GM21367 (cell line): Measurements from ENCODE around the gene ADCK1.
"Not testable (repeated sequence)": the region's sequence is repeated elsewhere in the genome, so short reads cannot be mapped to it uniquely, and the experiment has no call there.

ENCODE experiments used
- ATAC-seq: cut with Tn5 transposase; IDR thresholded peaks from one replicate; pipeline ENCODE4 v1.9.1; 2021; ENCODE audit not compliant: unreplicated experiment

The ADCK1 gene

DNA sequence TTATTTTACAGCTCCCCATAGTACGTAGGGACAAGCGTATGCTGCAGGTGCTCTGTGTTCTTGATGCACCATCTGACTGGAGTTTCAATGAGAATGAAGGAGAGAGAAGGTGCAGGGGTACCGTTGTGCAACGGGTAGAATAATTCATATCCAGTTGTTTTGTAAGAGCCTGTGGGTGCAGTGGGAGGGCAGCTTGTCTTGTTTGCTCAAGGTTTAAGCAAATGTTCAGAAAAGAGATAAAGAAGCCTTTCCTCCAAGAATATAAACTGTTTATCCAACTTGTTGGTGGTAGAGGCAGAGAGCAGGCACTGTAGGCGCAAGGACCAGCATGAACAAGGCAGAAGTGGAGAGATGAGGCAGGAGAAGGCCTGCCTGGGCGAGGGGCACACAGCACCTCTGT is 64.2 kb downstream of the ADCK1 start:
- no peak for ATAC-seq

DNA sequence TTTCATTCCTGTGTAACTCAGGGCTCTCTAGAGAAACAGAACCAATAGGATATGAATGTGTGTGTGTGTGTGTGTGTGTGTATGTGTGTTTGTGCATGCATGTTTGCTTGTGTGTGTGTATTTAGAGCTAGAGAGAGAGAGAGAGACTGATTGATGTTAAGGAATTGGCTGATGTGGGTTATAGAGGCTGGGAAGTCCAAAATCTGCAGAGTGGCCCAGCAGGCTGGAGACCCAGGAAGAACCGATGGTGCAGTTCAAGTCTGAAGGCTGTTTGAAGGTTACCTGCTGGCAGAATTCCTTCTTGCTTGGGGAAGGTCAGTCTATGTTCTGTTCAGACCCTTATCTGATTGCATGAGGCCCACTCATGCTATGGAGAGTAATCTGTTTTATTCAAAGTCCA is 64.7 kb downstream of the ADCK1 start:
- no peak for ATAC-seq

DNA sequence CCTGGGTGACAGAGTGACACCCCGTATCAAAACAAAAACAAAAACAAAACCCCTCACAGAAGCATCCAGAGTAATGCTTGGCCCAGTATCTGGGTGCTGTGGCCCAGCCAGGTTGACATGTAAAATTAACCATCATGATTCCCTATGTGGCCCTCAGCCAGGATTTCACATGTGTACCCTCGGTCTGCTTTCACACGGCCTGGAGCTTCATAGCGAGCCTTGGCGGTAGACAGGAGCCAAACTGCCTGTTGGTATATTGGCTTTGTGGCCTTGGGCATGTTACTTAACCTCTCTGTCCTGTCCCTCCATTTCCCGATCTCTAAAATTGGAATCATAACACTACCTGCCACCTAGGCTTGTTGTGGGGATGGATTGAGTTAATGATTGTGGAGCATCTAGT is 65.5 kb downstream of the ADCK1 start:
- no peak for ATAC-seq

DNA sequence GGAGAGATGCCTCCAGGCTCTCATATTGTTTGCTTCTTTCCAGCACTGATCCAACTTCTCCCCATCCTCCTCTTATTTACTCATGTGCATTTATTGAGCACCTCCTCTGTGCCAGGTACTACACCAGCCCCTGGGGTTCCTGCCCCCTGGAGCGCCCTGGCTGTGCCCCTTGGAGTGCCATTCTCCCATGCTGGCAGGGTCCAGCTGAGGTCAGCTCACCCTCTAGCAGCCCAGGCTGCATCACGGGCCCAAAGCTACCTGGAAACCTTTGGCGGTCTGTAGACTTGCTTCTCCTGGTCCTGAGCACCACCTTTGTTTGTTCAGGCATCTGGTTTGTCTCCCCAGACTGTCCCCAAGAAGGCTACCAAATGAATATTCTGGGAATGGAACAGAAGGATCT is 67.0 kb downstream of the ADCK1 start:
- ATAC-seq = no peak

DNA sequence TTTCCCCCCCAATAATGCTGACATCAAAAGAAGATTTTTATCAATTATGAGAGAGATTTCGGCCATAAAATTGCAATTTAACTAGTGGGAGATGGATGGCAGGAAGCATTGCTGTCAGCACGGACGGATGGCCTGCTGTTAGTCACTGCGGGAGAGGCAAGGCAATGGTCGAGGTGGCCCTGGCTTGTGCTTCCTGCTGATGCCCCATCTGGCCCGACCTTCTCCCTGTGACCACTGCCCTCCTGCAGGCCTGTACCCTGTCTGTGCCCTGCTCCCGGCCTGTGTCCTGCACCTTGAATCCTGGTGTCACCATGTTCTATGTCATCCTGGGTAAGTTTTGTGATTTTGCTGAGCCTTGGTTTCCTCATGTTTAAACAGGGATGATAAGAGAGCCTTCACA is 67.6 kb downstream of the ADCK1 start:
- ATAC-seq = no peak

DNA sequence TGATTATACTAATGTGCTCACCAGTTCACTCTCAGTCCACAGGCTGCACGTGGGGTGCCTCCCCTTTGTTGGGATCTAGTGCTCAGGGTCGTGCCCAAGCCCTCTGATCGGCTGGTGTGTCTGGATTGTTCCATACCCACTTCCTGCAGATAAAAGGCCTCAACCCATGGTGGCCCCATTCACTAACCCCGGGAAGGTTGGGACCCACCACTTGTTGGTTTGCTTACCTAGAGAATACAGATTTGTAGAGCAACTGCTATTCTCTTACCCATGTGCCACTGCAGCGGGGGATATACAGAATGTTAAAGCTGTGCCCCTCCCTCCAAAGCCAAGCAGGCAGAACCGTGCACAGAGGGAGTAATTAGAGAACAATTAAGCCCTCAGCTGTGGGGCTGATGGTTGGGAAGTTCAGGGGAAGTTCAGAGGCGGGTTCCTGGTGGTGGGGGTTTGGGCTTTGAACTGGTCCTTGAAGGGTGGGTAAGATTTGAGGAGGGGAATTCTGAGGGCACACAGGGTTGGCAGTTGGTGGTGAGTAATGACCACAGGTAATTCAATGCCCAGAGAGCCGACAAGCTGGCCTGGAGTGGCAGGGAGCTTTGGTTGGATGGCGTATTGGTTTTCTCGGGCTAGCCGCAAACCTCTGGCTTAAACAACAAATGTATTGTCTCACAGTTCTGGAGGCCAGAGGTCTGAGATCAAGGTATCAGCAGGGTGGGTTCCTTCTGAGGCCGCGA is 68.8 kb downstream of the ADCK1 start:
- ATAC-seq = no peak

DNA sequence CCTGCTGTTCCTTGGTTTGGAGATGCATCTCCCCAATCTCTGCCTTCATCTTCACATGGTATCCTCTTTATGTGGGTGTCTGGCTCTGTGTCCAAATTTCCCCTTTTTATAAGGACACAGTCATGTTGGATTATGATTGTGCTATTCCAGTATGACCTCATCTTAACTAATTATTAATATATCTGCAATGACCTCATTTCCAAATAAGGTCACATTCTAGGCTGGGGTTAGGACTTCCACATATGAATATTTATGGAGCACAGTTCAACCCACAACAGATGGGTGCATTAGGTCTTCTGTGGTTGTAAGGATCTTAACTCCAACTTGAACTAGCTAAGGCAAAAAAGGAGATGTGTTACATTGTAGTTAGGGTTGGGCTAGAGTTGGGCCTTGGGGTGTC is 69.4 kb downstream of the ADCK1 start:
- no peak for ATAC-seq

DNA sequence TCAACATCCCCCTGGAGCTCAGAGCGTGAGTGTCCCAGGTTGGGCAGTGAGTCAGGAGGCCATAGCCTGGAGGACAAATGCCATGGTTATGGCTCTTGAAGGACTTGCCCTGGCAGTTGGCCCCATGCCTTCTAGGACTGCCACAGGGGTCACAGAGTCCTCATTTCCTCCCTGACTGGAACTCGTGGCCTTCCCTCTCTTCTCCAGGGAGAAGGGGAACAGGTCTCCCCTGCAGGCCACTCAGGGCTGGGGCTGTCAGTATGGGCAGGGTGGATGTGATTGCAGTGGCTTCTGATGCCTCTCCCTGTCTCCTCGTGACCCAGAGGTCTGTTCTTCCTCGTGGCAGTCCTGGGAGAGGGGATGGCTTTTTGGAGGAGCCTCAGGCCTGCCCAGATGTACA is 70.7 kb downstream of the ADCK1 start:
- ATAC-seq = no peak

DNA sequence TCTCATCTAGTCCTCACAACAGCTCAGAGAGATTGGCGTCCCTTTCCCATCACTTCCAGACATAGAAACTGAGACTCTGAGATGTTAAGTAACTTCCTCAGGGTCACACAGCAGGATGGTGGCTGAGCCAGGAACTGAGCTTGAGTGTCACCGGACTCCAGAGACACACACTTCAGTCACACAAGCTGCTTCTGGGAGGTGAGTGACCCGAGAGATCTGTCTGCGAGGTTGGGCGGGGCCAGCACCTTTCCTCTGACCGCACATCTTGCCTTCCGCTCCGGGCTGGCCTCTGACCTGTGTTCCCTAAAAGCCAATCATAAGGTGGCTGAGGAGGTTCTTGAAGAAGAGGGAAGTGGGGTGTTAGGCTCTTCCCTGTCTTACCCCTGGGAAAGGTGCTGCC is 72.2 kb downstream of the ADCK1 start:
- ATAC-seq = no peak

DNA sequence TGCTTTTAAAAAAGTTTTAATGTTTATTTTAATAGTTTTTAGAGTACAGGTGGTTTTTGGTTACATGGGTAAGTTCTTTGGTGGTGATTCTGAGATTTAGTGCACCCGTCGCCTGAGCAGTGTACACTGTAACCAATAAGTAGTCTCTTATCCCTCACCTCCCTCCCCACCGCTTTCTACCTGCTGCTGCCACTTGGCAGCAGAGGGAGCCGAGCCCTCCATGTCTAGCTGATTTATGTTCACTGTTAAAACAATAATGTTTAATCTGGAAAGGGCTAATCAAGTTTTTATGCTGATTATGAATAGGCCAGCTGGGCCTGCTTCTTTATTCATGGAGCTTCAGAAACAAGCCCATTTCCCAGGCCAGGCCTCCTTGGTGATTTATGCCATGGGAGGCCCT is 73.1 kb downstream of the ADCK1 start:
- no peak for ATAC-seq

DNA sequence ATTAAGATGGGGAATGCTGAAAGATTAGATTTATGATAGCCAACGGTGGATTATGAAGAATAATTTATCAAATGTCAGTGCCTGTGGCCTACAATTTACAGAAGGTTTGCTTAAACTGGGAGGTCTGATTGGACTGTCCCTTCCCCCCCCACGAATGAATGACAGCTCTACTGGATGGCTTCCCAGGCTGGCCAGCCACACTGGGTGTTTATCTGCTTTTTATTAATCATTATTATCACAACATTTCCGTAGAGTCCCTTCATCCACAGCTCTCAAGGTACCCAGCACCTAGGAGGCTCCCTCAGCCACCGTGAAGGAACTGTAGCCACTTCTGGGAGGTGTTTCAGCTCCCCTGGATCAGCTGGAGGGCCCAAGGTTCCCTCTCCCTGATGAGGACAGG is 78.9 kb downstream of the ADCK1 start:
- no peak for ATAC-seq

DNA sequence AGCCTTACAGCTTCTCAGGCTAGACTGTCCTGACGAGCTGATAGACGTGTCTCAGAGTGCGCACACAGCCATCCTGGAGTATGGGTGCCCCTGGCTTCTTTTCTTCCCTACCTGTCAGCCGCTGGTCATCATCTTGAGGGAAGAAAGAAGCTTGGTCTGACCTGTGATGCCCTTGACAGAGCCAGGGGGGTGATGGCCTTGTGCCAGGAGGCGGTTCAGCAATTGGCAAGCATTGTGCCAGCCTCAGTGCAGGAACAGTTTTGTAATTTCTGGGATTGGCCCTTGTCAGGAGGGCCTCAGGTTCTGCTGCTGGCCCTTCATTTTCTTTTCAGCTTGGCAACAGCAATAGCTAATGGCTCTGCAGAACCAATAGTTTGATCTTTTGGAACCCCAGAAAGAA is 80.1 kb downstream of the ADCK1 start:
- ATAC-seq = no peak

DNA sequence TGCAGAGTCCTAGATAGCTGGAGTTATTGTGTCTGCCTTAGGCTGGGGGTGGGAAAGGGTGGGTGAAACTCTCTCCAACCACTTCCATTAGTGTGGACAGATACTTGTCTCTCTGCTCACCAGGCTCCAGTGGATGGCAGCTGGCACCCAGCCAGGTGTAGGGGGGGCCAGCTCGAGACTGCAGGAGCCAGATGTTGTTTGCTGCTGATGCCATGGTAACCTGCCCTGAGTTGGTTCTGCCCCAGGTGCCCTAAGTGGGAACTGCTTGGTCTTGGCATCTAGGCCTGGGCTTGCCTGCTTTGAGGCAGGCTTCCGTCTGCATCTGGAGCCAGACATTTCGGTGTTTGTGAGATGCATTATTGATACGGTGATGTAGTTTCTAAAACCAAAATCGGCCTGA is 82.2 kb downstream of the ADCK1 start:
- ATAC-seq = no peak

DNA sequence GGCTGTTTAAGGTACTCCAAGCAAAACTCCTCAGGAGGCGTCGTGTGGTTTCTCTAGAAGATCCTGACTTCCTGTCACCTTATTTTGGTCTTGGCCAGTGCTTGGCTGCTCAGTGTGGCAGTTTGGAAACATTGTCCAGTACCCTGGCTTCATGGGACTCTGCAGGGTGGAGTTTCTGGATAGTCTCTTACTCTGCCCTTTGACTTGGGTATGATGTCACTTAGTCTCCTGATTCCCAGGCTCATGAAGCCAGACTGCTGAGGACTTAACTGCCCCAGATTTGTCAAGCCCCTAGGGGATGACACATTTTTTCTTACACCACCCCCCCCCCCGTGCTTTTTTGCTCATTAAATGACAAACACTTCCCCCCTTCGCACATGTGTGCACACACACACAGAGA is 82.7 kb downstream of the ADCK1 start:
- ATAC-seq = no peak

DNA sequence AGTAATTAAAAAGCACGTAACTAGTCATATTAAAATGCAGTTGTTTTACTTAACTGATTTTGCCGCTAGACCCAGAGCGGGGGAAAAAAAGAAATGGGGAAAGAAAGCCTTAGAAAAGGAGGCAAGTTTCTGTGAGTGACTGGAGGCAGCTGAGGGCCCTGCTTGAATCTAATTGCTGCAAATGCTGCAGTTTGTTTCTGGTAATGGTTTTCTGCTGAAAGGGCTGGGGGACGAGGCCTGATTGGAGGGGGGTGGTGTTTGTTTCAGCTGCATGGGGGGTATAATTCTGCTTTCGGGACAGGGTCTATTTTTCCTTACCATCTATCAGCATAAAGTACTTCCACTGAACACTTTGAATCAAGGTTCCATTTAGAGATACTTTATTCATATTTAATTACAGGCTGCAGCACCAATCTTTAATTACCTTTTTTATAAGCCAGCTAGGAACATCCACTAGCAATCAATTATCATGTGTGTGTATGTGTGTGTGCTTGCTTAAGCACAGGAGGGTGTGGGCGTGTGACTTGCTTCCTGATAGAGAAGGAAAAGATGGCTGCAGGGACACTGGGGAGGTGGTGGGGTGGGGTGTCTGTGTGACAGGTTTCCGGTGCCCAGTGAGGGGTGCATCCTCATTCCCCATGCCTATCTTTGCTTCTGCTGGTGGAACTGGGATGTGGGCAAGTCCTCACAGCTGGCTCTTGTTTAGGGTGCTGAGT is 83.4 kb downstream of the ADCK1 start:
- no peak for ATAC-seq

DNA sequence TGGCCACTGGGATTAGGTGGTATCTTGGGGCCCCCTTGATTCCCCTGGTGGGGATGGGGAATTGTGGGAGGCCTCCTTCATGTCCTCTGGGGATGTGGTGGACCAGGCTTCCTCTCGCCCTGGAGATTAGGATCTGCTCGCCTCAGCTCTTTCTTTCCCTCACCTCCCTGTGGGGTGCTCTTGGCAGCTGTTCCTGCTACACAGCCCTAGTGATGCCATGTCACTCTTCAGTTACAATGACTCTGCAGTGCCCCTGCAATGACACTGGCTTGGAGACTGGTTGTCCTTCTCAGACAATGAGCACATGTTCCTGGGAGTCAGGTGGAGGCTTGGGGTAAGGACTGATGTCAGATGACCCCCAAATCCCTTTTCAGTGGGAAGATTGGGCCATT is 83.9 kb downstream of the ADCK1 start:
- no peak for ATAC-seq

DNA sequence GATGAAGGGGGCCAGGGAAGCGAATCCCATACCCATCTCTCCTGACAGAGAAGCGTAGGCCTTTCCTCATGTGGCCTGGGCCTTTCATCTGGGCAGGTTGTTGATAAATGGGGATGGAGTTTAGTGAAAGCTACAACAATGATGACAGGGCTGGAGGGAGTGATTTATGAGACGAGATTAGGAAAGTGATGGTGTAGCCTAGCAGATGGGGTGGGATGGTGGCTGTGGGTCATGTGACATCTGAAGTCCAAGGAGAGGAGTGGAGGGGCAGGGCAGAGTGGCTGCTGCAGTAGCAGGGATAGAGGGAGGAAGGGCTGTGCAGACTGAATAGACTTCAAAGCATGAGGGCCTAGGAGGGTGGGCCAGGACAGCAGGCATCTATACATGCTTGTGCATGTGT is 85.5 kb downstream of the ADCK1 start:
- no peak for ATAC-seq

DNA sequence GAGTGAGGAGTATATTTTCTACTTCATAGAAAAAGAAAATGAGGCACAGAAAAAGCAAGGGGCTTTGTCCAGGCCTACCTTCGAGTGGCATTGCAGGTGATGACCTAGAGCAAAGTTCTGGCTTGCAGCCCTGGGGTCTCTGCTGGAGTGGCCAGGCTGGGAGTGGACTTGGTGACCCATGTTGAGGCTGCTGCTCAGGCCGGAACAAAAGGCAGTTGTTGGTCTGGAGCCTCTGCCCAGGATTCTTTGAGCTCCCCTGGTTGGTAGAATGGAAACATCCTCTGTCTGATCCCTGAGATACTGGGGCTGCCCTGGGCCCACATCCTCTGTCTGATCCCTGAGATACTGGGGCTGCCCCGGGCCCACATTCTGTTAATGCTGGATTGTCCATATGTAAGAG is 86.1 kb downstream of the ADCK1 start:
- no peak for ATAC-seq

DNA sequence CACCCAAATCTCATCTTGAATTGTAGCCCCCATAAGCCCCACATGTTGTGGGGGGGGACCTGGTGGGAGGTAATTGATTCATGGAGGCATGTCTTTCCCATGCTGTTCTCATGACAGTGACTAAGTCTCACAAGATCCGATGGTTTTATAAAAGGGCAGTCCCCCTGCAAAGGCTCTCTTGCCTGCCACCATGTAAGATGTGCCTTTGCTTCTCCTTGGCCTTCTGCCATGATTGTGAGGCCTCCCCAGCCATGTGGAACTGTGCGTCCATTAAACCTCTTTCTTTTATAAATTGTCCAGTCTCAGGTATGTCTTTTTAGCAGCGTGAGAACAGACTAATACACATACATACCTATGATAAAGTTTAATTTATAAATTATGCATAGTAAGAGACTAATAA is 89.0 kb downstream of the ADCK1 start:
- not testable (repeated sequence) for ATAC-seq

DNA sequence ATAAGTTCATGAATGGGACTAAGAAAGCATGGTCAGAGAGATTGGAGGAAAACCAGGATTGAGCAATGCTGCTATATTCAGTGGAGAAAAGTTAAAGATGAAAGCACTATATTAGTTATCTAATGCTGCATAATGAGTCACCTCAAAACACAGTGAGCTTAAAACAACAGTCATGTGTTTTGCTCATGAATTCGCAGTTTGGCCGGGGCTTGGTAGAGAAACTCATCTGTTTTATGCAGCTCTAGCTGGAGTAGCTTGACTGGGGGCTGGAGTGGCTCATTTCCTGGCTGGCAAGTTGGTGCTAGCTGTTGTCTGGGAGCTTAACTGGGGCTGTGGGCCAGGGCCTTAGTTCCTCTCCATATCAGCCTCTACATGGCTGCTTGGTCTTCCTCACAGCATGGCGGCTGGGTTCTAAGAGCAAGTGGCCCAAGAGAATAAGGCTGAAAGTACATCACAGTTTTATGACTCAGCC is 90.1 kb downstream of the ADCK1 start:
- no peak for ATAC-seq

DNA sequence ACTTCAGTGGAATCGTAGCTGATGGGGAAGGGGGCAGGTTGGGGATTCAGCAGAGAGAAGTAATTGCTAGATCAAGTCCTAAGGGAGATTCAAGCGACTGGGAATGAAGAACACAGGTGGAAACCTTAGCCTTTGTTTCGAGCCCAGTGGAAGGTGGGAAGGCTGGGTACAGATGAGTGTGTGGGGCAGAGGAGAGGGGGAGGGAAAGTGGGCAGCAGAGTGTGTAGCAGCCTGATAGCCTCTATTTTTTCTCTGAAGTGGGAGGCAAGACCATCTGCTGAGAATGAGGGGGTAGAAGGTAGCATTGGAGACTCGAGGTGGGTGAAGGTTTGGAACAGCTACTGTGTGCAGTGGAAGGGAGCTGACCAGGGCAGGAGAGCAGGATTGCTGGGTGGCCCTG is 91.0 kb downstream of the ADCK1 start:
- ATAC-seq = no peak

DNA sequence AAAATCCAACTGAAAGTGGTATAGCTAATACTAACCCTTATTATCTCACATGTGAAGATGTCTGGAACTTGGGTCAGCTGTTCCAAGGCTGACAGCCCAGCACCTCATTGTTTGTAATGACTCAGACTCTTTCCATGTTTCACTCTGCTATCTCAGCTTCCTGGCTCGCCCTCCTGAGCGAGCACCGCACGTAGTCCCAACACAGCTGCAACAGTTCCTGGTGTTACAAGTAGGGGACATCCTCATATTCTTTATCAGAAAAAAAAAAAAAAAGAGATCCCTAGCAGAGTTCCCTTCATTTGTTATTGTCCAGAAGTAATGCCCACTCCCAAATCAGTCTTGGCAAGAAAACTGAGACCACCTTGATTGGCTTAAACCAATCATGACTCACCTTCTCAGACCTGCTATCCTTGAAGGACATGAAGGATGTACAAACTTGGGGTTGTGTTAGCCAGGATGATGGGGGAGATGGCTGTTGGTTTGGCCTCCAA is 92.5 kb downstream of the ADCK1 start:
- no peak for ATAC-seq
